Panc1 (cell line): ENCODE results near the gene MRPL39. TPM values are rescaled to one million over a fixed set of nuclear protein-coding genes. Genes with fewer than 3 reads are reported as not detected.

Experiments
- ATAC-seq: fragments of 200-7000 bp; cut with Tn5 transposase; 2 replicates; pipeline ENCODE4 v1.9.1; 2020; ENCODE audit warnings: mild to moderate bottlenecking, moderate library complexity
- BruUV-seq: library from RNA; stranded (reverse); fragments of 400-500 nt; replicated peaks from 2 replicates; lab custom pipeline; 2021; lab: Mats Ljungman, UMichigan
- CTCF ChIA-PET: fragments of 300-600 bp; sonication (Branson Sonifier 250); formaldehyde crosslinking; loops from one replicate; lab custom pipeline; 2022; ENCODE audit warnings: antibody characterized with exemption; lab: Charles Lee
- POLR2A ChIA-PET: fragments of 300-600 bp; sonication (Branson Sonifier 250); formaldehyde crosslinking; loops from one replicate; lab custom pipeline; 2022; ENCODE audit warnings: antibody characterized with exemption; lab: Charles Lee
- DNase-seq: peaks from one replicate; pipeline ENCODE4 v3.0.0-alpha.2; 2010; ENCODE audit warnings: low read depth, low spot score
- H3K27ac ChIP-seq: 2 replicates; pipeline ENCODE4 v1.5.1; 2011; ENCODE audit warnings: mild to moderate bottlenecking, low read length, inconsistent platforms
- H3K27me3 ChIP-seq: fragments of 200-500 bp; sonication (Bioruptor generic); 2 replicates; pipeline ENCODE4 v1.6.0; 2014; ENCODE audit warnings: low read length, inconsistent platforms; ENCODE audit not compliant: control insufficient read depth, insufficient read depth
- H3K36me3 ChIP-seq: fragments of 200-500 bp; sonication (Bioruptor generic); 2 replicates; pipeline ENCODE4 v1.5.1; 2014; ENCODE audit warnings: inconsistent platforms, mild to moderate bottlenecking, low read length, moderate library complexity; ENCODE audit not compliant: control insufficient read depth, insufficient read depth
- H3K4me1 ChIP-seq: 2 replicates; pipeline ENCODE4 v1.5.1; 2011; ENCODE audit warnings: inconsistent platforms, mild to moderate bottlenecking, low read length, moderate library complexity; ENCODE audit not compliant: control insufficient read depth, insufficient read depth
- H3K4me3 ChIP-seq, 2 experiments: 2 replicates each; pipeline ENCODE4 v1.5.1; 2011 to 2012; ENCODE audit warnings: low read depth in 2 of 2, low read length in 2 of 2, mild to moderate bottlenecking in 2 of 2, inconsistent platforms in 1 of 2, moderate library complexity in 1 of 2
- H3K9me3 ChIP-seq: fragments of 200-500 bp; sonication (Bioruptor generic); 2 replicates; pipeline ENCODE4 v1.5.1; 2014; ENCODE audit warnings: low read depth, mild to moderate bottlenecking, inconsistent platforms, low read length, moderate library complexity; ENCODE audit not compliant: control insufficient read depth, insufficient read depth
- CTCF ChIP-seq: fragments of 450-650 bp; IDR thresholded peaks from 2 replicates; pipeline ENCODE4 v1.5.1; 2017; ENCODE audit warnings: mild to moderate bottlenecking
- POLR2AphosphoS5 ChIP-seq: IDR thresholded peaks from 2 replicates; pipeline ENCODE4 v1.6.1; 2012; ENCODE audit warnings: mild to moderate bottlenecking, low read depth, low read length, moderate library complexity
- REST ChIP-seq, 2 experiments: IDR thresholded peaks; 2 replicates each; pipeline ENCODE4 v1.6.1; 2011 to 2012; ENCODE audit warnings: low read depth in 2 of 2, control low read depth in 1 of 2, low read length in 1 of 2, mild to moderate bottlenecking in 1 of 2, moderate library complexity in 1 of 2; ENCODE audit not compliant: insufficient read depth in 1 of 2
- SIN3A ChIP-seq: IDR thresholded peaks from 2 replicates; pipeline ENCODE4 v1.6.1; 2012; ENCODE audit warnings: low read depth, mild to moderate bottlenecking, low read length, moderate library complexity, borderline replicate concordance; ENCODE audit not compliant: insufficient read depth
- TCF7L2 ChIP-seq: IDR thresholded peaks from 2 replicates; pipeline ENCODE4 v1.6.1; 2011; ENCODE audit warnings: mild to moderate bottlenecking, low read depth, low read length, inconsistent platforms
- in situ Hi-C: cut with HindIII; loops from 2 replicates; pipeline ENCODE4 v1.10.0; 2016; ENCODE audit warnings: low sequenced_read_pairs, low pct_unique_long_range_greater_than_20kb
- intact Hi-C: fragments of 100-400 bp; cut with micrococcal nuclease; formaldehyde crosslinking; loops from one replicate; pipeline ENCODE4 v1.10.0; 2022; ENCODE audit not compliant: unreplicated experiment
- total RNA-seq: library from RNA; stranded (reverse); gene quantifications from one replicate; pipeline ENCODE4 v1.2.1, GENCODE V29; 2021; ENCODE audit not compliant: unreplicated experiment

The MRPL39 gene
- total RNA-seq, 1 experiment from 2014 or later: 24.7 TPM

GRCh38 chr21:25608044-25608737 is 910 bp upstream of the MRPL39 start:
- Histone ChIP-seq H3K9me3 (no peaks in the 10 kb centered on the region), H3K4me1 (peaks cover 4% of the 10 kb centered on the region; the same call in 1 of the 2 replicates), H3K27me3 (no peaks in the 10 kb centered on the region), H3K27ac (0 out of 2 replicates have a peak overlapping the region, but pooled peaks have one; percentile 29), H3K4me3 (peak overlapping the region; percentile 79 to 80), H3K36me3 (peaks cover 4% of the 10 kb centered on the region; the same call in 1 of the 2 replicates)
- peak; percentile 83 for TF ChIP-seq CTCF
- no peak for TF ChIP-seq REST (IDR thresholded peaks at IDR 0.05; ENCODE audit: insufficient read depth in 1 of 2, low read depth in 2 of 2, low read length in 1 of 2)
- ATAC-seq (peak; percentile 90), DNase-seq (peak; percentile 68)
- no TSS peak for BruUV-seq
- in situ Hi-C loops: no loop called here
- intact Hi-C loops: loop anchor here (1.0 kb wide), 1 partner anchor 100 kb away; no protein-coding TSS in a partner anchor
- POLR2A ChIA-PET: no interaction called here
- CTCF ChIA-PET: interaction anchor here (0.6 to 0.7 kb wide), 2 partner anchors 51 to 100 kb away, joined by 3 to 4 read pairs; no protein-coding TSS in a partner anchor

- in situ Hi-C loops (no loop called here), intact Hi-C loops (no loop called here)
- Histone ChIP-seq H3K36me3 (peaks cover 12% of the 10 kb centered on the region; the same call in 1 of the 2 replicates), H3K27ac (no peak overlapping the region), H3K4me1 (no peaks in the 10 kb centered on the region), H3K27me3 (no peaks in the 10 kb centered on the region), H3K4me3 (no peak overlapping the region), H3K9me3 (no peaks in the 10 kb centered on the region)
- BruUV-seq: no TSS peak
- ChIA-PET POLR2A (no interaction called here), CTCF (no interaction called here)
- TF ChIP-seq TCF7L2: no peak
- no peak for TF ChIP-seq SIN3A
- TF ChIP-seq CTCF: no peak
- TF ChIP-seq REST (IDR thresholded peaks at IDR 0.05; ENCODE audit: insufficient read depth in 1 of 2, low read depth in 2 of 2, low read length in 1 of 2): no peak
- no peak for TF ChIP-seq POLR2AphosphoS5
- no peak for DNase-seq
- no peak for ATAC-seq
Observed at GRCh38 chr21:25589887-25590286, 17.4 kb downstream of the MRPL39 start.
